GM19025 (cell line): ENCODE data around the gene ITGAX.

ENCODE experiments used
- ATAC-seq: cut with Tn5 transposase; IDR thresholded peaks from one replicate; pipeline ENCODE4 v1.9.1; 2021; ENCODE audit warnings: mild to moderate bottlenecking, low read depth, moderate library complexity; ENCODE audit not compliant: unreplicated experiment

The ITGAX gene

DNA sequence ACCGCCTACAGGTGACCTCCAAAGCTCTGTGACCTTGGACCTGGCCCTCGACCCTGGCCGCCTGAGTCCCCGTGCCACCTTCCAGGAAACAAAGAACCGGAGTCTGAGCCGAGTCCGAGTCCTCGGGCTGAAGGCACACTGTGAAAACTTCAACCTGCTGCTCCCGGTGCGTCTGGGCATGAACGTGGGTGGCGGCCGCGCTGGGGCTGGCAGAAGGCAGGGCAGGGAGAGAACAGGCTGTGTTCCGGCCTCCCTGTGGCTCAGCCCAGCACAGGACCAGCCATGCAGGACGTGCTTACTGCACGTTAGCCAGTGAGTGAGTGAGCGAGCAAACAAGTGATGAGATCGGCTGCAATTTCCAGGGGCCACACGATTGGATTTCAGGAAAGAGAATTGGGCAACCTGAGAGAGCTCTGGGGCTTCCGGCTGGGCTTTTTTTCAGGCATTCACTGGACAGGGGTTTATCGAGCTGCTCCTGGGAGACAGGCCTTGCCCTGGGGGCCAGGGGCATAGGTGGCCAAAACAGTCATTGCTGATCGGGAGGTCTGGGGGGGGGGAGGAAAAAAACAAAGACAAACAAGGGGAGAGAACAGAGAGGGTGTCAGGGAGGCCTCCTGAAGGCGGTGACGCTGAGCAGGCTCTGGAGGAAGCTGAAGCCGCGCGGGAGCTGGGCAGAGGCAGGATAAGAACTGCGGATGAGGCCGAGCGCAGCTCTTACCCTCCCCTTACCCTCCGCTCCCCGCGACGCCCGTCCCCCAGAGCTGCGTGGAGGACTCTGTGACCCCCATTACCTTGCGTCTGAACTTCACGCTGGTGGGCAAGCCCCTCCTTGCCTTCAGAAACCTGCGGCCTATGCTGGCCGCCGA, 16.9 kb downstream of the ITGAX start:
- ATAC-seq, result no peak

DNA sequence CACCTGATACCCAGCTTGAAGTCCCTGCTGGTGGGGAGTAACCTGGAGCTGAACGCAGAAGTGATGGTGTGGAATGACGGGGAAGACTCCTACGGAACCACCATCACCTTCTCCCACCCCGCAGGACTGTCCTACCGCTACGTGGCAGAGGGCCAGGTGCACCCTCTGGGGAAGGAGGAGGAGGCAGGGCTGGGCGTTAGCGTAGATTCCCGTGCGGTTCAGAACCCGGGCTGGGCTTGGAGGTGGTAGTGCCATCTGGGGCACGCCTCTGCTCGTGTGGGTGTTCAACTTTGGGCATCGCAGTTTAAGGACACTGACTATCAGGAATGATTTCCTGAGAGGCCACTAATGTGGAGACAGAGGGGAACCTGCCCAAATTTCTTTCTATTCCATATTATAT, 18.3 kb downstream of the ITGAX start:
- ATAC-seq, result no peak

DNA sequence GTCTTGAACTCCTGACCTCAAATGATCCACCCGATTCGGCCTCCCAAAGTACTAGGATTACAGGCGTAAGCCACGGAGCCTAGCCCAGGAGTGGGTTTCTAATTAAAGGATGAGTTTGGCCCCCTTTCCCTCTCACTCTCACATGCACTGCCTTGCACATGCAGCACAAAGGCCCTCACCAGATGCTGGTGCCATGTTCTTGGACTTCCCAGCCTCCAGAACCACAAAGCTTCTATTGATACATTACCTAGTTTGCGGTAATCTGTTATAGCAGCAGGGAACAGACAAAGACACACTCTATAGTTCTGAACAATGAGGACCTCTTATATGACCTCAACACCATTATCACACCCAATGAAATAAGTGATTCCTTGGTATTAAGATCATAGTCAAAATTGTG, 20.3 kb downstream of the ITGAX start:
- no peak for ATAC-seq

DNA sequence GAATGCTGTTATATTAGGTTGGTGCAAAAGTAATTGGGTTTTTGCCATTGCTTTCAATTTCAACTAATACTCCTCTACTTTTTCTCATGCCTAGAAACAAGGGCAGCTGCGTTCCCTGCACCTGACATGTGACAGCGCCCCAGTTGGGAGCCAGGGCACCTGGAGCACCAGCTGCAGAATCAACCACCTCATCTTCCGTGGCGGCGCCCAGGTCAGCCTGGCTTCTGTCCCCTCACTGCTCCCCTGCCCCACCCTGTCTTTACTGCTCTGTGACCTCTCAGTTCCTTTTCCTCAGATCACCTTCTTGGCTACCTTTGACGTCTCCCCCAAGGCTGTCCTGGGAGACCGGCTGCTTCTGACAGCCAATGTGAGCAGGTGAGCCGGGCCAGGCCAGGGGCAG, 21.7 kb downstream of the ITGAX start:
- no peak for ATAC-seq

DNA sequence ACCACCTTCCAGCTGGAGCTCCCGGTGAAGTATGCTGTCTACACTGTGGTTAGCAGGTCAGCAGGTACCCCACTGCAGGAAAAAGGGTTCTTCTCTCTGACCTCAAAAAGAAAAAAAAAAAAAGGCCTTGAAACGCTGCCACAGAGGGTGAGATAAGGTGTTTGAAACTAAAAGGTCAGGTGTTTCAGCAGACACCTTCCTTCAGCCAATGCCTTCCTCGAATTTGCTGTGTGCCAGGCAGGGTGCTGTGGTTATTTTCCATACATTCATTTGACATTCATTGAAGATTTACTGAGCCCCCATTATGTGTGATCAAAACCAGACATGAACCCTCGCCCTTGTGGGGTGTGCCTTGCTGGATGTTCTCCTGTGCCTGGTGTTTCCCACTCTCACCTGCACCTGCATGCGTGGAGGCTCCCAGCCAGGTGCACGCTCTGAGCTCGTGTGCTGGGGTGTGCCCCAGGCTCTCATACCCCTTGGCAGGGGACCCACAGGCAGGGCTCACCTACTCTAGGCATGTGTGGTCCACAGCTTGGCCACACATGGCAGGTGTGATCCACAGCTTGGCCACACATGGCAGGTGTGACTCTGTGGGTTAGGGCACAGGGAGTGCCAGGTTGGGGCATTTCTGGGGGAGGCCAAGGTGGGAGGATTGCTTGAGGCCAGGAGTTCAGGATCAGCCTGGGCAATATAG, 22.4 kb downstream of the ITGAX start:
- ATAC-seq, result no peak

DNA sequence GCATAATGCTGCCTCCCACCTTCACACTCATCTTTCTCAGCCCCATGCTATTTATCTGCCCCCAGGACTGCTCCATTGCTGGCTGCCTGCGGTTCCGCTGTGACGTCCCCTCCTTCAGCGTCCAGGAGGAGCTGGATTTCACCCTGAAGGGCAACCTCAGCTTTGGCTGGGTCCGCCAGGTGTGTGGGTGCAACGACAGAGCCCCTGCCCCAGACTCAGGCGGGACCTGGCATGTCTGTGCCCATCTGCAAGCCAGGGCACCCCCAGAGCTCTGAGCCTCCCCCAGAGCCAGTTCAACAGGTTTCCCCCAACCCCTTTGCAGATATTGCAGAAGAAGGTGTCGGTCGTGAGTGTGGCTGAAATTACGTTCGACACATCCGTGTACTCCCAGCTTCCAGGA, 25.2 kb downstream of the ITGAX start:
- ATAC-seq, result no peak

DNA sequence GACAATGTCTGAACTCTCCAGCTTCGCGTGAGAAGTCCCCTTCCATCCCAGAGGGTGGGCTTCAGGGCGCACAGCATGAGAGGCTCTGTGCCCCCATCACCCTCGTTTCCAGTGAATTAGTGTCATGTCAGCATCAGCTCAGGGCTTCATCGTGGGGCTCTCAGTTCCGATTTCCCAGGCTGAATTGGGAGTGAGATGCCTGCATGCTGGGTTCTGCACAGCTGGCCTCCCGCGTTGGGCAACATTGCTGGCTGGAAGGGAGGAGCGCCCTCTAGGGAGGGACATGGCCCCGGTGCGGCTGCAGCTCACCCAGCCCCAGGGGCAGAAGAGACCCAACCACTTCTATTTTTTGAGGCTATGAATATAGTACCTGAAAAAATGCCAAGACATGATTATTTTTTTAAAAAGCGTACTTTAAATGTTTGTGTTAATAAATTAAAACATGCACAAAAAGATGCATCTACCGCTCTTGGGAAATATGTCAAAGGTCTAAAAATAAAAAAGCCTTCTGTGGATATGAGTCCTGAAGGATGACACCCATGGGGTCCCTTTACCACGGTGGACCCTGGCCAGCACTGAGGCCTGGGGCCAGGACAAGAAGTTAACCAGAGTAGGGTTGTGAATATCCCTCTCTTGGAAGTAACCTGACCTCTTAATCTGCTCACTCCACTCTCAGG, 27.6 kb downstream of the ITGAX start:
- no peak for ATAC-seq

DNA sequence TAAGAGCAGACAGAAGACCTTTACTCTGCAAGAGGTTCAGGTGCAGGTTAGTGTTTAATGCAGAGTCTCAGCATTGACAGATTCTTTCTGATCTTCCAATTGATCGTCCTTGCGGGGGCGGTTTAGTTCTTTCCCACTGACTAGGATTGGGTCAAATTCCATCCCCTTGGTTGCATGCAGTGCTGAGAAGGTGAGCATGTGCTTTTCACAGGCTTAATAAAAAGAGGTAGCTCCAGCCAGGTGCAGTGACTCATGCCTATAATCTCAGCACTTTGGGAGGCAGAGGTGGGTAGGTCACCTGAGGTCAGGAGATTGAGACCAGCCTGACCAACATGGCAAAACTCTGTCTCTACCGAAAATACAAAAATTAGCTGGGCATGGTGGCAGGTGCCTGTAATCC, 30.7 kb downstream of the ITGAX start:
- ATAC-seq, result no peak

DNA sequence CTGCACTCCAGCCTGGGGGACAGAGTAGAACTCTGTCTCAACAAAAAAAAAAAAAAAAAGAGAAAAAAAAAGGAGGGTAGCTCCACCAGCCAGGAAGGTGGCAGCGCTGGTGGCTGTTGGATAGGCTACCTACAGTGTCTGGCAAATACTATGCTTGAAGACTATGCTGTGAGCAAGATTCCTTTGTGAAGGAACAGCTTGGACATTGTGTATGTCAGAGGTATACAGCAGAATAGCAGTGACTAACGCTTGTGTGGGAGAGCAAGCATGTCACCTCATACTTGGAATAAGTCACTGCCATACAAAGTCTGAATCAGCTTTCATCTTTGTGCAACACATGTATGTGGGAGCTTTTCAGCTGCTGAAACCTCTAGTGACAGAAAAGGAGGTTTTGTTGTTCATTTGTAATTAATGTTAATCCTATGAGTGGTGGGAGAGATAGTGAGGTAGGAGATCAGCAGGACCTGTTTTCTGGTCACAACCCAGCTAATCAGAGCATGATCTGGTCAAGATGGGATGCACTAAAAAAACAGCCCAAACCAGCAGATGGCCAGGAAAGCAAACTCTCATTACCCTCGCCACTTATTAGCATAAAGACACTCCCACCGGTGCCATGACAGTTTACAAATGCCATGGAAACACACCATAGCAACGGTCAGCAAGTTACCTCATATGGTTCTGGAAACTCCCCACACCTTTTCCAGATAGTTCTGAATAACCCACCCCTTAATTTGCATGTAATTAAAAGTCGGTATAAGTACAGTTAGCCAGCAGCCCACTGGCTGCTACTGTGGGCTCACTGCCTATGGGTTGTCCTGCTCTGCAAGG, 31.4 kb downstream of the ITGAX start:
- ATAC-seq, result no peak

DNA sequence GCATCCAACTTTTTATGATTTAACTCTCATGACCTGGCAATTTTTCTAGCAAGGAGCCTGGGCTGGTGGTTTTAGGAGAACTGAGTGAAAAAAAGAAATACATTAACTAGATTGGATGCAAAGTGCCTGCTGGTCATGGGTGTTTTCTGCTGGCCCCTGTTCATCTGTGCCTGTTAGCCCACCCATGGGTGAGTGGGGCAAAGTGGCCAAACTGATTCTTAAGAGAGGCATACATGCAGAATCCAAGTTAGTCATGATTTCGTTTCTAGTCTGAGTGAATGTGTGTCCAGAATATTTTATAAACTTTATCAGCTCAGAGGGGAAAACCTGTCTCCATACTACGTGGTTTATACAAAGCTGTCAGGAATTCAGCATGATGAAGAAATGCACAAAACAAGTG, 33.6 kb downstream of the ITGAX start:
- ATAC-seq, result no peak

DNA sequence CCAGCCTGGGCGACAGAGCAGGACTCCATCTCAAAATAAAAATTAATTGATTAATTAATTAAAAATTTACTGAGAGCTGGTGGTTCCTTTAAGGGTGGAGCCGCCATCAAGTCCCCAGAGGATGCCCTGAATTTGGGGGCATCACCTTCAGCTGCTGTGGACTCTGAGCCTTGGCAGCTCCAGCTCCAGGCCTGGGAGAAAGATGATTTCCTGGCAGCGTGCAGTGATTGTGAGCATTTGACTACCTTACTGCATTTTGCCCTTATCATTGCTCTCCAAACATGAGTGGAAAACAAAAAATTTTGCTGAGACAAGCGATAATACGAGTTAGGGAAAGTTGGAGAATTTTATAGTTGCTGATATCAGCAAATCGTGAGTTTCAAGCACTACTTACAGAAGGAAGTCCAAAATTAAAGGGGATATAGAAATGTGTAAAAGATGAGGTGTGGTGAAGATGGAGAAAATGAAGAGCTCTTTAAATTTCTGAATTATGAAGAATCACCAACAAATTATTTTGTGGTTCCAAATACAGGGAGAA, 35.6 kb downstream of the ITGAX start:
- no peak for ATAC-seq

DNA sequence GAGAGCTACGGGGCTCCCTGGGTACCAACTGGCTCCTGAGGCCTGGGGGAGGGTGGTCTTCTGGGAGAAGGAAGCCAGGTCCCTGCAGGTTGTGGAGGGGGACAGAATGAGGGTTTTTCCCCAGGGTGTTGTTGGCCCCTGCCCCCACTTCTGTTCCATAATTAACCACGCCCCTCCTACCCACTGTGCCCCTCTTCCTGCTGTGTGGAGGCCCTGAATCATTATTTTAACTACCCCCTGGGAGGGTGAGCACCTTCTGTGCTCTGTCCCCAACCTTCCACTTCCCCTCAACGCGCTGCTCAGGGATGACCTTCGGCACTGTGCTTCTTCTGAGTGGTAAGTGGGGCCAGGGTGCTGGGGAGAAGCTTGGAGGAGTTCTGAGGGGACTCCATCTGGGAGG, 38.1 kb downstream of the ITGAX start, which contains the start of gene ITGAD:
Gene ITGAD (plus strand): TSS at position 280 of the 400 bp plus-strand sequence. CDS start 26 bp downstream, at position 306.
- ATAC-seq, result no peak

DNA sequence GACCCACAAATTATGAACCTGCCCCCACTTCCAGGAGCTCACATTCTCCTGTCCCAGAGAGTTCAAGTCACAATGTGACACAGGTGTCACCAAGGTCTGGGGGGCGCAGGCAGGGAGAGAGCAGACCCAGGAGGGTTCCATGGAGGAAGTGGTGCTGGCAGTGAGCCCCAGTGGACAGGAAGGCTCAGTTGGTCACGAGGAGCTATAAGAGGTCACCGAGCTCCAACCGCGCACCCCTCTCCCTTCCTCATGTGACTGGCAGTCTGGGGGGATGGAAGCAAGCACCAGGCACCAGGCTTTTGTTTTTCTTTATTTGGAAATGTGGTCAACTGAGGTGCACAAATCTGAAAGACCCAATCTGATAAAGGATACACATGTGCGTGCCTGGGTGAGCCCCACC, 40.7 kb downstream of the ITGAX start:
- no peak for ATAC-seq

DNA sequence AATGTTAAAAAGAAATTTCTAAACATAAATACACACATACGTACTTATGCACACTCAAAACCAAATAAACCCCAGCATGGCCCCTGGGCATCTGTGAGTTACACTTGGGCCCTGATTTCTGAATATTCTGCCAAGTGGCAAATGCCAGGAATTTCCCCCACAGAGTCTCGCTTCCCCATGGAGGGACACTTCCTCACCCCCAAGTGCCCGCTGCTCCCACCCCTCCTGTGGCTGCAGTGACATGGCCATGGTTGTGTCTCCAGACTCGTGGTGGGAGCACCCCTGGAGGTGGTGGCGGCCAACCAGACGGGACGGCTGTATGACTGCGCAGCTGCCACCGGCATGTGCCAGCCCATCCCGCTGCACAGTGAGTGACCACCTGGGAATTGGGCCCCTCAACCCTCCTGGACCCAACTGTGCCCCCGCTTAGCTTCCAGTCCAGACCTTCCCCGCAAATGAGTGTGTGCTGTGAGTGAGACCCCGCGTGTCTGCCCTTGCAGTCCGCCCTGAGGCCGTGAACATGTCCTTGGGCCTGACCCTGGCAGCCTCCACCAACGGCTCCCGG, 42.2 kb downstream of the ITGAX start:
- no peak for ATAC-seq

DNA sequence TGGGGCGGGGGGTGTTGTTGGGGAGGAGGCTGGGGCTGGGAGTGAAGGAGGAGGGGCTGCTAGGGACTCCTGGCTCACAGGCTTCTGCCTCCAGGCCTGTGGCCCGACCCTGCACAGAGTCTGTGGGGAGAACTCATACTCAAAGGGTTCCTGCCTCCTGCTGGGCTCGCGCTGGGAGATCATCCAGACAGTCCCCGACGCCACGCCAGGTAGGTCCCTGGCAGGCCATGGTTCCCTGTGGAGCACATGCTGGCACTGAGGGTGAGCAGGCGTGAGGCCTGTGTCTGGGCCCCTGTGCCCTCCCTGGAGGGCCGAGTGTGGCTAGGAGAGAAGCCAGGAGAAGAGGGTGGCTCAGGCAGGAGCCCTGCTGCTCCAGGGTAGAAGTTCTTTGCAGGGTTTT, 42.7 kb downstream of the ITGAX start:
- no peak for ATAC-seq

DNA sequence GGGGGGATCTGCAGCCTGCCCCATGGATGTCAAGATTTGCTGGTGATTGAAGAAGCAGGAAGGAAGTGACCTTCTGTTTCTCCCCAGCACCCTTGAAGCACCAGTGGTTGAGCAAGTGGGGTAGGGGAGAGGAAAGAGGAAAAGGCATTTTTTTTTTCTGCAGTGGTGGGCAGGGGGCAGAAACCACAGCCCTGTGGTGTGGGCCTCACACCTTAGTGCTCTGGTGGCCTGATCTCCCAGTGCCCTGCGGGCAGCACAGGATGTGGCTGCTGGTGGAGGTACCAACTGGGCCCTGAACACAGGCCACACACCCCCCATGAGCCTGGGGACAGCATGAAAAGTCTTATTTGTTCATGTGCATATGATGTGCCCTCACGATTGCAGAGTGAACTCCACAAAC, 45.2 kb downstream of the ITGAX start:
- ATAC-seq, result no peak

DNA sequence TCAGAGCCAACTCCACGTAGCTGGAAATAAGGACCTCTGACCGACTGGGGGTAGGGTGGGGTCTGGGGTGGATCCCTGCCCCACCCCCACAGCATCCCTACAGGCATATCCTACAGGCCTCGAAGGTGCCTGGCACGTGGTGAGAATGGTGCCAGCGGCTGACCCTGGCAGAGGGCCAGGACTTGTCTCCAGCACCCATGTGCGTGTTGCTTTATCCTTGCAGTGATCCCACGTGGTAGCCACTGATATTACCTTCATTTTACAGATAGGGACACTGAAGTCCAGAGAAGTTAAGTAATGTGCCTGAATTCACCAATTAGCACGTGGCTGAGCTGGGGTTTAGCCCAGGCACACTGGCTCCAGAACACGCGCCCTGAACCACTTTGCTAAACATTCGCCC, 46.5 kb downstream of the ITGAX start:
- no peak for ATAC-seq

DNA sequence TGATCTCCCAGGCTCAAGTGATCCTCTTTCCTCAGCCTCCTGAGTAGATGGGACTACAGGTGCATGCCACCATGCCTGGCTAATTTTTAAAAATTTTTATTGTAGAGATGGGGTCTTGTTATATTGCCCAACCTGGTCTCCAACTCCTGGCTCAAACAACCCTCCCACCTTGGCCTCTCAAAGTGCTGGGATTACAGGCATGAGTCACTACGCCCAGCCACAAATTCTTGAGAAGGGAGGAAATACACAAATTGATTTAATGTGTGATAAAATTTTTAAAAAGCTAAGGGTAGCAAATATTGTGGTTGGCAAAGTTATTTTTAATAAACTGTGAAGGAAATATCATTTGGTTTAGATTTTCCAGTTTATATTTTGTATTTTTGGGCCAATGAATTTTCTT, 47.7 kb downstream of the ITGAX start:
- no peak for ATAC-seq

DNA sequence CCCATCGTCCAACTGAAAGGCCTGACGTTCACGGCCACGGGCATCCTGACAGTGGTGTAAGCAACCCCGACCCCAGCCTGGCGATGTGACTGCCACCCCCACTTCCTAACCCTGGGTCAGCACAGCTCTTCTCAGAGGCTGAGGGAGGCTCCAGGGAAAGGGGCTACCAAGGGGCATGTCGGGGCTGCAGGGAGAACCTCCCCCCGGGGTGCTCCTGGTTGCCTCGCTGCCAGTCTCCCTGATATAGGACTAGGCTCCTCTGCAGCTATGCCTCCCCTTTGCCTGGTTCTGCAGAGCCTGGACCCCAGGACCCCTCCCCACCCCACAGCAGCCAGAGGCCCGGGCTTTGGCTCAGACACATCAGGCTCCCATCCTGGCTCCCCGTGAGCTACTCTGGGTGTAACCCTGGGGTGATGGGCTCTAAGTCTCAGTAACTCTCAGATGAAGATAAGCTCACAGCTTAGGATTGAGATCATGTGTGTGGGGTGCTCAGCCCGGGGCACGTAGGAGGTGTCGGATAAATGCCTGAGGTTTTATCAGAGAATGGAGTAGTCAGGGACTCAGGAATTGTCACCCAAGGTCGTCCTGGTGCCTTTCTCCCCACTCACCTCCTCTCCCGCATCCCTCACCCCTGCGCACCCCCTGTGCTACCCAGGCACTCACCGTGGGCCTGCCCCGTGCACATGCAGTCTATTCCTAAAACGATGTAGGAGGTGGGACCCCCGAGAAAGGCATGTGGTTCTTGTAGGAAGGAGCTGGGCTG, 48.8 kb downstream of the ITGAX start:
- ATAC-seq, result no peak
